Endothelial cell of umbilical vein (primary cell): ENCODE measurements around the gene SPAG16. TPM values are rescaled to one million over a fixed set of nuclear protein-coding genes. Genes with fewer than 3 reads are reported as not detected.

ENCODE experiments used
- BruUV-seq: library from RNA; stranded (reverse); fragments of 400-500 nt; replicated peaks from 2 replicates; lab custom pipeline; 2021; lab: Mats Ljungman, UMichigan
- CTCF ChIA-PET: fragments of 300-600, 350-600 bp; sonication (Branson Sonifier 250); formaldehyde crosslinking; loops from one replicate; lab custom pipeline; 2021; ENCODE audit warnings: antibody characterized with exemption, inconsistent platforms; lab: Charles Lee
- POLR2A ChIA-PET: fragments of 300-600, 350-600 bp; sonication (Branson Sonifier 250); formaldehyde crosslinking; loops from one replicate; lab custom pipeline; 2021; ENCODE audit warnings: antibody characterized with exemption, inconsistent platforms; lab: Charles Lee
- DNase-seq: peaks from one replicate; pipeline ENCODE4 v3.0.0-alpha.2; 2011; ENCODE audit warnings: low read depth, low spot score
- FAIRE-seq: peaks from 2 replicates; lab custom pipeline; 2011; peaks lifted over from hg19 to GRCh38; lab: Jason Lieb, UNC
- H2AFZ ChIP-seq: 2 replicates; pipeline ENCODE4 v1.6.0; 2012; ENCODE audit warnings: low read depth, low read length, control low read depth, inconsistent platforms
- H3K27ac ChIP-seq: 2 replicates; pipeline ENCODE4 v1.5.1; 2011; ENCODE audit warnings: low read depth, mild to moderate bottlenecking, control low read depth, low read length, moderate library complexity; ENCODE audit not compliant: insufficient read depth
- H3K27me3 ChIP-seq, 2 experiments: 2 replicates each; pipeline versions ENCODE4 v1.6.0 to v1.6.1; 2011; ENCODE audit warnings: low read length in 2 of 2, mixed read lengths in 1 of 2; ENCODE audit not compliant: control insufficient read depth in 2 of 2, insufficient read depth in 2 of 2
- H3K36me3 ChIP-seq, 2 experiments: 2 replicates in 1 of 2; 3 replicates in 1 of 2; pipeline ENCODE4 v1.5.1; 2011; ENCODE audit warnings: low read length in 2 of 2, mild to moderate bottlenecking in 1 of 2, moderate library complexity in 1 of 2; ENCODE audit not compliant: control insufficient read depth in 2 of 2, insufficient read depth in 2 of 2; ENCODE audit errors: extremely low read depth in 1 of 2
- H3K4me1 ChIP-seq: 3 replicates; pipeline ENCODE4 v1.5.1; 2011; ENCODE audit warnings: mild to moderate bottlenecking, low read length; ENCODE audit not compliant: control insufficient read depth, insufficient read depth; ENCODE audit errors: extremely low read depth
- H3K4me2 ChIP-seq: 2 replicates; pipeline ENCODE4 v1.6.1; 2011; ENCODE audit warnings: low read length, control low read depth, mixed read lengths; ENCODE audit not compliant: insufficient read depth
- H3K4me3 ChIP-seq, 3 experiments: fragments of 200-600 bp in 1 of 3; sonication (generic), shearing (Covaris generic) in 1 of 3; replicated peaks in 1 of 3; 2 replicates each; pipeline ENCODE4 v1.5.1; 2011 to 2016; ENCODE audit warnings: control low read depth in 3 of 3, low read length in 3 of 3, mild to moderate bottlenecking in 2 of 3, inconsistent platforms in 1 of 3, low read depth in 1 of 3, moderate library complexity in 1 of 3; ENCODE audit not compliant: insufficient read depth in 1 of 3
- H3K79me2 ChIP-seq: 2 replicates; pipeline ENCODE4 v1.6.0; 2012; ENCODE audit warnings: low read length, inconsistent platforms; ENCODE audit not compliant: control insufficient read depth, insufficient read depth
- H3K9ac ChIP-seq: replicated peaks from 2 replicates; pipeline ENCODE3; 2011; ENCODE audit warnings: low read length, control low read depth; ENCODE audit not compliant: insufficient read depth; ENCODE audit errors: extremely low read depth
- H3K9me1 ChIP-seq: replicated peaks from 3 replicates; pipeline ENCODE4 v1.6.0; 2011; ENCODE audit warnings: mild to moderate bottlenecking, low read length; ENCODE audit not compliant: control insufficient read depth, insufficient read depth; ENCODE audit errors: extremely low read depth
- H3K9me3 ChIP-seq: replicated peaks from 2 replicates; pipeline ENCODE4 v1.5.1; 2012; ENCODE audit warnings: low read length, inconsistent platforms; ENCODE audit not compliant: control insufficient read depth, insufficient read depth
- H4K20me1 ChIP-seq: replicated peaks from 2 replicates; pipeline ENCODE3; 2011; ENCODE audit warnings: mild to moderate bottlenecking, low read length; ENCODE audit not compliant: control insufficient read depth, insufficient read depth; ENCODE audit errors: extremely low read depth
- EZH2 ChIP-seq: IDR thresholded peaks from 2 replicates; pipeline ENCODE4 v1.6.1; 2012; ENCODE audit warnings: borderline replicate concordance, low read depth, mild to moderate bottlenecking, moderate library complexity, low read length, inconsistent platforms; ENCODE audit not compliant: severe bottlenecking
- FOS ChIP-seq: IDR thresholded peaks from 2 replicates; pipeline ENCODE4 v1.6.1; 2011; ENCODE audit warnings: mild to moderate bottlenecking, low read length, moderate library complexity, borderline replicate concordance; ENCODE audit not compliant: insufficient read depth
- GATA2 ChIP-seq: IDR thresholded peaks from 2 replicates; pipeline ENCODE4 v1.7.0; 2011; ENCODE audit warnings: low read depth, mild to moderate bottlenecking, moderate library complexity, mixed read lengths, low read length; ENCODE audit not compliant: insufficient read length, insufficient read depth
- JUN ChIP-seq: IDR thresholded peaks from 2 replicates; pipeline ENCODE4 v1.6.1; 2011; ENCODE audit warnings: borderline replicate concordance, low read depth; ENCODE audit not compliant: insufficient read length, insufficient read depth
- MAX ChIP-seq: IDR thresholded peaks from 2 replicates; pipeline ENCODE4 v1.6.1; 2011; ENCODE audit not compliant: insufficient read depth, insufficient read length
- MYC ChIP-seq: IDR thresholded peaks from one replicate; pipeline ENCODE4 v1.6.1; 2011; ENCODE audit warnings: mild to moderate bottlenecking, low read depth, low read length
- POLR2A ChIP-seq: IDR thresholded peaks from 2 replicates; pipeline ENCODE4 v1.6.1; 2012; ENCODE audit warnings: low read depth, mild to moderate bottlenecking, control low read depth, low read length
- POLR2AphosphoS5 ChIP-seq: IDR thresholded peaks from 2 replicates; pipeline ENCODE4 v1.6.1; 2012; ENCODE audit warnings: low read depth, mild to moderate bottlenecking, control low read depth, low read length, moderate library complexity; ENCODE audit not compliant: insufficient read depth
- dilution Hi-C: fragments of 300-500 bp; cut with MboI; formaldehyde crosslinking; loops from one replicate; pipeline ENCODE4 v1.15.0; 2019; ENCODE audit warnings: low sequenced_read_pairs; ENCODE audit not compliant: extremely low pct_ligation_motif_present
- intact Hi-C: fragments of 100-400 bp; cut with micrococcal nuclease; formaldehyde crosslinking; loops from one replicate; pipeline ENCODE4 v1.10.0; 2022
- polyA plus RNA-seq, 4 experiments: library from polyadenylated mRNA; depleted of rRNA in 3 of 4; stranded (reverse) in 3 of 4; unstranded in 1 of 4; fragments of >200 nt; gene quantifications; 2 replicates each; pipeline versions ENCODE4 v1.2.1 to v1.2.3, GENCODE V29; 2011 to 2012; ENCODE audit warnings: missing spikeins in 1 of 4
- total RNA-seq: library from RNA; stranded (reverse); gene quantifications from 2 replicates; pipeline ENCODE4 v1.2.3, GENCODE V29; 2021
- TF ChIP-seq, protein P1 (sequence below), 2 donors: IDR thresholded peaks; 1 replicate in 1 of 2; 2 replicates in 1 of 2; pipeline ENCODE4 v1.5.1; 2011; ENCODE audit warnings: low read length in 2 of 2, mild to moderate bottlenecking in 2 of 2, moderate library complexity in 2 of 2, control low read depth in 1 of 2, inconsistent platforms in 1 of 2, low read depth in 1 of 2; ENCODE audit not compliant: insufficient read depth in 1 of 2; ENCODE audit errors: extremely low read depth in 1 of 2

Gene SPAG16
- total and polyA plus RNA-seq, 2 donors (not counting 3 experiments of a cell fraction or from before 2014, with no cell fraction given) = 4.0 to 7.7 TPM

GRCh38 chr2:213723707-213724106 lies 439.4 kb downstream of the SPAG16 start:
- CTCF ChIA-PET = no interaction called here
- Histone ChIP-seq H3K36me3 (no peaks in the 10 kb centered on the region), H3K27ac (no peak overlapping the region), H3K9me1 (no peaks in the 10 kb centered on the region), H3K4me1 (no peaks in the 10 kb centered on the region), H3K9ac (no peak overlapping the region), H4K20me1 (no peaks in the 10 kb centered on the region), H3K4me3 (no peak overlapping the region), H2AFZ (no peak overlapping the region), H3K79me2 (no peaks in the 10 kb centered on the region), H3K27me3 (no peaks in the 10 kb centered on the region), H3K4me2 (no peak overlapping the region), H3K9me3 (peaks cover 2% of the 10 kb centered on the region)
- POLR2A ChIA-PET = no interaction called here
- no peak for TF ChIP-seq JUN
- TF ChIP-seq EZH2 = no peak
- TF ChIP-seq, protein P1, sequence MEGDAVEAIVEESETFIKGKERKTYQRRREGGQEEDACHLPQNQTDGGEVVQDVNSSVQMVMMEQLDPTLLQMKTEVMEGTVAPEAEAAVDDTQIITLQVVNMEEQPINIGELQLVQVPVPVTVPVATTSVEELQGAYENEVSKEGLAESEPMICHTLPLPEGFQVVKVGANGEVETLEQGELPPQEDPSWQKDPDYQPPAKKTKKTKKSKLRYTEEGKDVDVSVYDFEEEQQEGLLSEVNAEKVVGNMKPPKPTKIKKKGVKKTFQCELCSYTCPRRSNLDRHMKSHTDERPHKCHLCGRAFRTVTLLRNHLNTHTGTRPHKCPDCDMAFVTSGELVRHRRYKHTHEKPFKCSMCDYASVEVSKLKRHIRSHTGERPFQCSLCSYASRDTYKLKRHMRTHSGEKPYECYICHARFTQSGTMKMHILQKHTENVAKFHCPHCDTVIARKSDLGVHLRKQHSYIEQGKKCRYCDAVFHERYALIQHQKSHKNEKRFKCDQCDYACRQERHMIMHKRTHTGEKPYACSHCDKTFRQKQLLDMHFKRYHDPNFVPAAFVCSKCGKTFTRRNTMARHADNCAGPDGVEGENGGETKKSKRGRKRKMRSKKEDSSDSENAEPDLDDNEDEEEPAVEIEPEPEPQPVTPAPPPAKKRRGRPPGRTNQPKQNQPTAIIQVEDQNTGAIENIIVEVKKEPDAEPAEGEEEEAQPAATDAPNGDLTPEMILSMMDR (IDR thresholded peaks at IDR 0.05; ENCODE audit: extremely low read depth in 1 of 2, insufficient read depth in 1 of 2, low read depth in 1 of 2, low read length in 2 of 2) = no peak
- no peak for TF ChIP-seq FOS
- TF ChIP-seq GATA2 = no peak
- TF ChIP-seq MAX = no peak
- TF ChIP-seq POLR2A = no peak
- TF ChIP-seq MYC = no peak
- TF ChIP-seq POLR2AphosphoS5 = no peak
- intact Hi-C loops = no loop called here
- no TSS peak for BruUV-seq
- FAIRE-seq (no peak), DNase-seq (no peak)
- dilution Hi-C loops = no loop called here
